ENCODE data around the gene TMEM91.

Gene TMEM91

DNA sequence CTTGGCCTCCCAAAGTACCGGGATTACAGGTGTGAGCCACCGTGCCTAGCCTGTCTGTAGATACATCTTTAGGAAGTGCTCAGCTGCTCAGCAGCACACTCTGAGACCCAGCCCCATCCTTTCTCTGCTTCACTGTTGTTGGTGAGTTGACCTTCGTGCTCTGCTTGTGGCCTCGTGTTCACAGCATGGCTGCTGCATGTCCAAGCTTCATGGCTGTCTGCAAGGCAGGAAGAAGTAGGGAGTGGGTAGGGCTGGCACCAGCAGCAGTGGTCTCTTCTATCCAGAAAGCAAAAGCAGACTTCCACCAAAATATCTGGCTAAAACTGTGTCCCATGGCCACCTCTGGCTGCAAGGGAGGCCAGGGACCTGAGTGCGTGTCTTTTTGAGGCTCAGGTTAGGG lies 36.6 kb downstream of the TMEM91 start:
- no peak for DNase-seq

DNA sequence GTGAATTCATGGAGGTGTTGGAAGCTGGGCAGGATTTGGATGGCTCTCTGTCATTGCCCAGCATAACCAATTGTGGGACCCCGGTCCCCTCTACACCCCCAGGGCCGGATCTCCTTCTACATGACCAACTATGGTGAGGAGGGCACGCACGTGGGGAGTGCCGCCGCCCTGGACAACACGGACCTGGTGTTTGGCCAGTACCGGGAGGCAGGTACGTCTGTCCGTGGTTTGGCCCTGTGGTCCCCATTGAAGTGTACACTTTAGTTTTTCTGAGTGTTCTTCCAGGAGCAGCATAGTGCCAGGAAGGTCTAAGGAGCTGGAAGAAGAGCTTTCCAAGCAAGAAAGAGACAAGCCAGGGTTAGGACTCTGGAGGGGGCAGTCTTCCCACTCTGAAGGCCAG lies 37.6 kb downstream of the TMEM91 start:
- no peak for DNase-seq

DNA sequence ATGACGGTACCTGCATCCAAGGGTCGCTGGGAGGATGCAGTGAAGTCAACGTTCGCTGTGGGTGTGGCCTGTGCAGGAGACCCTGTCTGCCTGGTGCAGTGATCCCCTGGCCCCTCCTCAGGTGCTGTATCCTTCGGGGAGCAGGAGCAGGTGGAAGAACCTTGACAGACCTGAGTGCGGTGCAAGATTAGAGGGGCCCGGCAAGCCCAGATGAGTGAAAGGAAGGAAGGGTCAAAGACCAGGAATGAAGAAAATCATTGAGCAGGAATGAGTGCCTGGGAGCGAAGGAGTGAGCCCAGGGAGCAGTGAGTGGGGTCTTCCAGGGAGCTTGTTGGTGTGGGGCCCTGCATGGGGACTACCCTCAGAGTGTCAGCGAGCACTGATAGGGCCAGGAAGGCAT lies 38.1 kb downstream of the TMEM91 start:
- DNase-seq: no peak

DNA sequence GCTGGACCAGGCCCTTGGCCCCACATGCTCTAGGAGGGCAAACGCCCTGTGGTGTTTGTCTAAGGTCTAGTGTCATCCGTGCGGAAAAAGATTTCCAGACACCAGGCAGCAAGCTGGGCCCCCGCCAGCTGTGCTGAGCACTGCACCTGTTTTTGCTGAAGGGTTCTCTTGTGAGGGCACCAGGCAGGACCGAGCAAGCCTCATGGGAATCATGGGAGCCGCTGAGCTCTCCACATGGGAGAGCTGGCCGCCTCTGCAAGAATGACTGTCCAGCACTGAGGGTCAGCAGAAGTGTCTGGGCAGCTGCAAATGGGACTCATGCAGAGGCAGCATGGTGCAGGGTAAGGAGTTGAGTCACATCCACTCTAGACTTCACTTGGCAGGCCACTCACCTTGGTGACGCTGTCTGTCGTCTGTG lies 38.8 kb downstream of the TMEM91 start:
- no peak for DNase-seq

DNA sequence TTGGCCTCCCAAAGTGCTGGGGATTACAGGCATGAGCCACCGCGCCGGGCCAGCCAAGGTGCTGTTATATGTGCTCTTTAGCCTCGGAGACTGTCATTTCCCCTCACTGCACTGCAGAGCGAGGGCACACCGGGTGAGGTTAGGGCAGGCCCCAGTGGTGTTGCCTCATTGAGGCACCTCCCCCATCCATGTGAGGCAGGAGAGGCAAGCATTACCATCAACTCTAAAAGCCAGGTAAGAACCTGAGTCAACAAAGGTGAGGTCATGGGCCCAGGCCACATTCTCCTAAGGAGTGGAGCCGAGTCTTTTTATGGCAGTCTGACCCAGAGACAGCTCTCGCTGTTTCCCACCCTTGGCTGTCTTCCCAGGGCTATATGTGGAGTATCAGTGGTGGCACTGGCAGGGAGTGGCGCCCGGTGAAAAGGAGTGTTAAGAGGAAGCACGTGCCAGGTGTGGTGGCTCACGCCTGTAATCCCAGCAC lies 39.9 kb downstream of the TMEM91 start:
- no peak for DNase-seq

DNA sequence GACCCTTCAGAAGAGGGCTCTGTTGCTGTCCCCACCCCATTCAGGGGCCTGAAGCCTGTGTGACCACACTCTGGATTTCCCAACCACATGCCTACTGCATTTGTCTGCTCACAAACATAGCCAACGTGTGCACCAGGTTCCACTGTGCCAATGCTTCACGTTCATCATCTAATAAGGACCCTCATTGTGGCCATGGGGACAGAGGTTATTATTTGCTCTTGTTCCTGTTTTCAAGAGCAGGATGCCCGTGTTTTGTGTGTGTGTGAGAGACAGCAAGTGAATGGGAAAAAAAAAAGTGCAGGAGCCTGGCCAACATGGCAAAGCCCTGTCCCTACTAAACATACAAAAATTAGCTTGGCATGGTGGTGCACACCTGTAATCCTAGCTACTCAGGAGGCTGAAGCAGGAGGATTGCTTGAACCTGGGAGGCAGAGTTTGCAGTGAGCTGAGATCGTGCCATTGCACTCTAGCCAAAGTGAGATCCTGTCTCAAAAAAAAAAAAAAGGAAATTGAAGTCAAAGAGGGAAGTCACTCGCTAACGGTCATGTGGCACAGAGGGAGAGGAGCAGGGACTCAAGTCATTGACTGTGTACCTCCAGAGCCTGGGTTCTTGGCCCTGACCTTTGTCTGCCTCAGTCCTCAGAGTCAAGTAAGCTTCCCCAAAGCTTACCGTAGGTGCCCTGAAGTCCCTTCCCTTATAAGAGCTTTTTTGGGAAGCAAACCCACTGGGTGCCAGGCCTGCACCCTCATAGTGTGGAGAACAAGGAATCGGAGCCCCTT lies 44.0 kb downstream of the TMEM91 start:
- DNase-seq: no peak

DNA sequence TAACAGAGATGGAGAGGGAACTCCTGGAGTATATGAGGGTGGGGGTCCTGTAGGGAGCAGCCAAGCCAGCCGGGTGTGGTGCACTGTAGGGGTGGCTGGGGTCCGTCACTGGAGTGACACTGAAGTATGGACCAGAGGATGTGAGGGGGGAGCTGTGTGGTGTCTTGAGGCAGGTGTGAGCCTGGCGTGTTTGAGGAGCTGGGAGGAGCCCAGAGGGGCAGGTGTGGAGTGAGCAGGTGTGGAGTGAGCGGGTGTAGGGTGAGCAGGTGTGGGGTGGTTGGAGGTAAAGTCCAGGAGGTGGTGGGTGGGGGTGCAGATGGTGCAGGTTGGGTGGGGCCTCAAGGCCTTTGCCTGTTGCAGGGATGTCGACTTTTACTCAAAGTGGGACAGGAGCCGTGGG lies 45.0 kb downstream of the TMEM91 start:
- DNase-seq: no peak

DNA sequence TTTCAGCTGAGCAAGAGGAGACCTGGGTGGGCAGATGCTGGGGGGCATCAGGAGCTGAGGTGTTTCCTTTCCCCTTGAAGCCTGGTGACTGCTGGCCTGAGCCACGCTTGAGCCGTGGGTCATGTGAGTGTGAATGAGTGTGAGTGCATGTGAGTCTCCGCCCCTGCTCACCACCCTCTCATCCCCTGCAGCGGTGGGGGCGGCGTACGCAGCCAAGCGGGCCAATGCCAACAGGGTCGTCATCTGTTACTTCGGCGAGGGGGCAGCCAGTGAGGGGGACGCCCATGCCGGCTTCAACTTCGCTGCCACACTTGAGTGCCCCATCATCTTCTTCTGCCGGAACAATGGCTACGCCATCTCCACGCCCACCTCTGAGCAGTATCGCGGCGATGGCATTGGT lies 45.6 kb downstream of the TMEM91 start:
- no peak for DNase-seq

DNA sequence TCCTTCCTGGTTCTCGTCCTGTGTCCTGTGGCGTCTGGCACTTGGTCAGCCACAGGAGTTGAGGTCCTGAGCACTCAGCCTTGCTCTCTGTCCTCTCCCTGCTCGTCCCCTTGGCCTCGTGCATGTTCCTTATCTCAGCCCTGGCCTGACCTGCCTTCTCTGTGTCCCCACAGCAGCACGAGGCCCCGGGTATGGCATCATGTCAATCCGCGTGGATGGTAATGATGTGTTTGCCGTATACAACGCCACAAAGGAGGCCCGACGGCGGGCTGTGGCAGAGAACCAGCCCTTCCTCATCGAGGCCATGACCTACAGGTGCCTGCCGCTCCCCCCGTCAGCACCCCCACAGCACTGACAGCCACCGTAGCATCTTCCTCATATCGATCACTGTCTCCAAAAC lies 46.1 kb downstream of the TMEM91 start:
- no peak for DNase-seq

DNA sequence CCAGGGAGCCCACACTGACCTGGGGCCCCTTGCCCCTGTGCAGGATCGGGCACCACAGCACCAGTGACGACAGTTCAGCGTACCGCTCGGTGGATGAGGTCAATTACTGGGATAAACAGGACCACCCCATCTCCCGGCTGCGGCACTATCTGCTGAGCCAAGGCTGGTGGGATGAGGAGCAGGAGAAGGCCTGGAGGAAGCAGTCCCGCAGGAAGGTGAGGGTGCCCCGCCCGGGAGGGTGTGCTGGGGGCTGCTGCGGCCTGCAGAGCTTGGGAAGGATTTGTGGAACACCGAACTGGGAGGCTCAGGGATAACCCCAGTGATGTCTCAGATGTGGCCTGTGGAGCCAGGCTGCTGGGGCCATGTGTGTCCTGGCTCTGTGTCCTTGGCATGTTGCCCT lies 46.6 kb downstream of the TMEM91 start:
- no peak for DNase-seq

DNA sequence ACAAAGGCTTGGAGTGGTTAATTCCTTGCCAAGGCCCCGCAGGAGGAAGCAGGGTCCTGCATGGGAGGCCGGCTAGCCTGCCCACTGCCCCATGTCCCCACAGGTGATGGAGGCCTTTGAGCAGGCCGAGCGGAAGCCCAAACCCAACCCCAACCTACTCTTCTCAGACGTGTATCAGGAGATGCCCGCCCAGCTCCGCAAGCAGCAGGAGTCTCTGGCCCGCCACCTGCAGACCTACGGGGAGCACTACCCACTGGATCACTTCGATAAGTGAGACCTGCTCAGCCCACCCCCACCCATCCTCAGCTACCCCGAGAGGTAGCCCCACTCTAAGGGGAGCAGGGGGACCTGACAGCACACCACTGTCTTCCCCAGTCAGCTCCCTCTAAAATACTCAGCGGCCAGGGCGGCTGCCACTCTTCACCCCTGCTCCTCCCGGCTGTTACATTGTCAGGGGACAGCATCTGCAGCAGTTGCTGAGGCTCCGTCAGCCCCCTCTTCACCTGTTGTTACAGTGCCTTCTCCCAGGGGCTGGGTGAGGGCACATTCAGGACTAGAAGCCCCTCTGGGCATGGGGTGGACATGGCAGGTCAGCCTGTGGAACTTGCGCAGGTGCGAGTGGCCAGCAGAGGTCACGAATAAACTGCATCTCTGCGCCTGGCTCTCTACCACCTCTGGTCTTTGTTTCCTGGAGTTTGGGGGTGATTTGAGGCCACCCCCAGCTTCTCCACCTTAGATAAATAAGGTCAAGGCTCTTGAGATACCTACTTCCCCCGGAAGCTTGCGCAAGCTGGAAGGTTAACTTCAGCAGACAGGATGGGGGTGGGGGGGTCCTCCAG lies 48.2 kb downstream of the TMEM91 start:
- DNase-seq: no peak

DNA sequence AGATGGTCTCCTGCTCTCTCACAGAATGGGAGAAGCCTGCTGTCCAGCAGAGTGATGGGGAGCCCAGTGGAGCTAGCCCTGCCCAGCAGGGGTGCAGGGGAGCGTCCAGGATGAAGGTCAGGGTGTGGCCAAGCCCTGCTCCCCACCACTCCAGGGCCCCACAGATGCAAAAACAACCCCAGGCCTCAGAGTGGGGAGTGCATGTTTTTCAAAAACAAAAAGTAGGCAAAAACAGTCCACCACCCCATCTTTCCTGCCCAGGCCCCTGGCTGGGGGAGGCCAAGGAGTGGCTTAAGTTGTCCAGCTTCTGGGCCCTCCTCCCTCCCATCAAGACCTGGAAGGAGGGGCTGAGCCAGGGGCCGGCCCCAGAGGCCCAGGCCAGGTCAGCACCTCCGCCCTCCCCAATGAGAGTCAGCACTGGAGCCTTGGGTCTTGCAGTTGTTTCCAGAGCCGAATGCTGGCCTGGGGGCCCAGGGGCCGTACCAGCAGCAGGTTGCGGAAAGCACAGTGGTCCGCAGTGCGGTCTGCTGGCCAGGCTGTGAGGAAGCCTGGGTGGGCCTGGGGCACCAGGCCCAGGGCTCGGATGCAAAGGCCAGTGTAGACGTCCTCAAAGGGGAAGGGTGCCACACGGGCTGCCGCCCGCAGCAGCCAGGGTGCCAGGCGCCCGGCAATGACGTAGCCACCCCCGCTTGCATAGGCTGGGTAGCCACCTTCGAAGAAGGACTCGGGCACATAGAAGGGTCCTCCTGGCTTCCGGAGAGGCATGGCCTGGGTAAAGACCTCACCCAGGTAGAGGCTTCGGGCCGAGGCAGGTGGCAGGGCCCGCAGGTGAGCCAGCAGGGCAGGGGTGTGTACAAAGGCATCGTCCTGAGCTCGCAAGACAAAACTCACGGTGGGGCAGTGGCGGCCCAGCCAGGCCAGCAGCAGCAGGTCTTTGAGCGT lies 49.1 kb downstream of the TMEM91 start:
- DNase-seq: no peak

DNA sequence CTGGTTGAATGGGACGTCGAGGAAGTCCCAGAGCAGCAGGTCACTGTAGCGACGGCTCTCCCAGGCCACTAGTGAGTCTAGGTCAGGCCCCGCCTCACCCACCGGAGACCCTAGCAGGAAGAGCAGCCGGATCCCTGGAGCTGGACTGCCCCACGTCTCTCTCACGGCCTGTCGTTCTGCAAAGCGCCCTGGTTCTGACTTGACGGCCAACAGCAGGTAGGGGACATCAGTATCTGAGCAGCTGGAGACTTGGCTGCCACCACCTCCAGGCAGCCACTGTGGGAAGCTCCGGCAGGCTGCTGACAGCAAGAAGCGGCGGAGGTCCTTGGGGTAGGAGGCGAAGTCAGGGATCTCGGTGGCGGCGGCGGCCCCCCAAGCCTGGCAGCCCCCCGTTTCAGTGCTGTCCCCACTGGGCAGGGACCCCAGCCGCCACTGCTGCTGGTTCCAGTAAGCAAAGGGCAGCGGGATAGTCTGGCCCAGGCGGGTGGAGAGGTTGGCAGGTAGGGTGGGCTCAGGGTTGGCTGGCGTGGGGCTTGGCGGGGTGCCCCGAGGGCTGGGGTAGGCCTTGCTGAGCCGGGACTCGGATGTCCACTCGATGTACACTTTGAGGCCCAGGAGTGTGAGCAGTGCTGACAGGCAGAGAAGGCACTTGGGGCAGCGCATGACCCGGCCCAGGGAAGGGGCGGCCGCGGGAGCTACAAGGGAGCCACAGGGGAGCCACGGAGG lies 49.9 kb downstream of the TMEM91 start:
- DNase-seq: no peak

DNA sequence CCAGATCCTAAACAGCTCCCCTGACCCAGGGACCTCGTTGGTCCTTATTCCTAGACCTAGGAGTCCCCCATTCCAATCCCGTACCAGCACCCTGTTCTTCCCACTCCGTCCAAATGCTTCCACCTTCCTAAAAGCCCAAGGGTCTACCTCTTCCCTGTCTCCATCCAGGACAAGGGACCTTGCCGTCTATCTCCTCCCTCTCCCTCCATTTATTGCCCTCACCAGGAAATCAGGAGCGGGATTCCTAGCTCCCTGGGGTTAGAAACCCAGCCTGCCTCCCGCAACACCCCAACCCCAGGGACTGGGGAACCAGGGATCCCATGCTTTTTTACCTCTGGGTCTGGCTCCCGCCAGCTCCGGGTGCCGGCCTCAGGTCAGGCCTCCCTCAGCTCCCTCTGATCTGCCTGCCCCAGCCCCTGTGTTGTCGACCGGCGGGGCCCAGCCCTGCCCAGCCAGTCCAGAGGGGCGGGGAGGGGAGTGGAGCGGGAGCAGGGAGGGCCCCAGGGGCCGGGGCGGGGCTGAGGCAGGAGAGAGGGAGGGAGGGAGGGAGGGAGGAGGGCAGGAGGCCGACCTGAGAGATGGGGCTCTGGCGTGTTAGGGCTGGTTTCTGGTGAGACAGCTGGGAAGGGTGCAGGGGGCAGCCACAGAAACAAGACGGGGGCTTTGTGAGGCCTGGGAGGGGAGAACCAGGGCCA lies 50.8 kb downstream of the TMEM91 start, which contains the start of gene B3GNT8:
TSS of gene B3GNT8 (minus strand) at position 423 of the 695 bp plus-strand sequence. CDS start 596 bp downstream, outside the sequence.
- DNase-seq: no peak

DNA sequence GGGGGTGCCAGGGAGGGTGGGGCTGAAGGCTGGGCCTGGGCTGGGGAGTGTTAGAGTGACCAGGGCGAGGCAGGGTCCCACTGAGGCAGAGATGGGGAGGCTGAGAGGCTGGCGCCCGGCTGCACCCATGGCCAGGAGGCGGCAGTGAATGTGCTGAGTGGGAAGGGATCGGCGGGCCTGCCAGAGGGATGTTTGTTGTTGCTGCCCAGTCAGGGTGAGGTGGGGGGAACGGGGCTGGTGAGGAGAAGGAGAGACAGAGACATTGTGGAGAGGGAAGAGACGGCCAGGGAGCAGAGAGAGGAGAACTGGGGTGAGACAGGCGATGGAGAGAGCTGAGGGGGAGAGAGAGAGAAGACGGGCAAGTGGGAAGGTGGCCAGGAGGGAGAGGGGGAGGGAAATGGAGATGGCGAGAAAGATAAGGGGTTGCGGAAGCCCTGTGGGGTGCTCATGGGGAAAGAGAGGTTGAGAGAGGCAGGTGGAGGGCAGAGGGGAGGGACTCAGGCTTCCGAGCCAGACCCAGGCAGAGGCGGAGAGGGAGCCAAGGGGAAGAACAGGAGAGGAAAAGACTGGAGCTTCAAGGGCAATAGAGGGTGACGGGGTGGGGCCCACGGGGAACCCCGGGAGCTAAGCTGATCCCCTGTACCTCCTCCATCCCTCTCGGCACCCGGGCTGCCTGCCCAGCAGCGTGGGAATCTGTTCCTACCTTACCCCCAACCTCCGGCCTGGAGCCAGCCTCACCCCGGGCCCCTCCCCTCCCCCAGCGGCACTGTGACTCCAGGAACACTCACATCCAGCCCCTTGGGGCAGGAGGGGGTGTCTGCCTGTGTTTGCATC lies 51.5 kb downstream of the TMEM91 start:
- DNase-seq: no peak

DNA sequence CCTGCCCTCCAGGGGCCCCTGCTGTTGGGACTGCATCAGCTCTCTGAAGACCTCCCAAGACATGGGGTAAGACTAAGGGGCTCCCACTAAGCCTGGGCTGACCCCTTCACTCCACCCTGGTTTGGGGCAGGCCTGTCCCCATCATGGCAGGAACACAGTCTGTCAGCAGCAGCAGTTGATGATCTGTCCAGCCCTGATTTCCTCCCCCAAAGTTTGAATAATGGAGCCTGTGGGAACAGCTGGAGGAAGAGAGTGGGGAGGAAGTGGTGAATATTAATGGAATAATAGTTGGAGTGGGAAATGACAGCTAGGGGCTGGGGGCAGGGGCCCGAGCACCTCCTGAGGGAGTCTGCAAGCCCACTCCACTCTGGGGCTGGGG lies 52.1 kb downstream of the TMEM91 start:
- DNase-seq: no peak

DNA sequence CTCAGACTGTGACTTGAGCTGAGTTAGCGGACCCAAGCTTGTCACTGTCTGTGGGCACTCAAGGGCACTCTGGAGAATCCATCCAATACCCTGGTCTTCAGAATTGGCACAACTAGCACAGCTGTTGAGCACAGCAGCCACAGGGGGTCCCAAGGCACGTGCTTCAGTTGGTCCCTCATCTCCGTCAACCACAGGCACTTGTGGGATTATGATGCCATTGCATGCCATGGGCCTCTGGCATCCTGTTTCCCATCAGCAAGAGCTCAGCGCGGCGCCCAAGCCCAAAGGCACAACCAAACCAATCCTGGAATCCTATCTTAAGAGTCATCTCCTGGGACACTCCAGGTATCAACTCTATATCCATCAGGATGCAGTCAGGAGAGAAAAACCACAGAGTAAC lies 54.6 kb downstream of the TMEM91 start:
- DNase-seq: no peak

DNA sequence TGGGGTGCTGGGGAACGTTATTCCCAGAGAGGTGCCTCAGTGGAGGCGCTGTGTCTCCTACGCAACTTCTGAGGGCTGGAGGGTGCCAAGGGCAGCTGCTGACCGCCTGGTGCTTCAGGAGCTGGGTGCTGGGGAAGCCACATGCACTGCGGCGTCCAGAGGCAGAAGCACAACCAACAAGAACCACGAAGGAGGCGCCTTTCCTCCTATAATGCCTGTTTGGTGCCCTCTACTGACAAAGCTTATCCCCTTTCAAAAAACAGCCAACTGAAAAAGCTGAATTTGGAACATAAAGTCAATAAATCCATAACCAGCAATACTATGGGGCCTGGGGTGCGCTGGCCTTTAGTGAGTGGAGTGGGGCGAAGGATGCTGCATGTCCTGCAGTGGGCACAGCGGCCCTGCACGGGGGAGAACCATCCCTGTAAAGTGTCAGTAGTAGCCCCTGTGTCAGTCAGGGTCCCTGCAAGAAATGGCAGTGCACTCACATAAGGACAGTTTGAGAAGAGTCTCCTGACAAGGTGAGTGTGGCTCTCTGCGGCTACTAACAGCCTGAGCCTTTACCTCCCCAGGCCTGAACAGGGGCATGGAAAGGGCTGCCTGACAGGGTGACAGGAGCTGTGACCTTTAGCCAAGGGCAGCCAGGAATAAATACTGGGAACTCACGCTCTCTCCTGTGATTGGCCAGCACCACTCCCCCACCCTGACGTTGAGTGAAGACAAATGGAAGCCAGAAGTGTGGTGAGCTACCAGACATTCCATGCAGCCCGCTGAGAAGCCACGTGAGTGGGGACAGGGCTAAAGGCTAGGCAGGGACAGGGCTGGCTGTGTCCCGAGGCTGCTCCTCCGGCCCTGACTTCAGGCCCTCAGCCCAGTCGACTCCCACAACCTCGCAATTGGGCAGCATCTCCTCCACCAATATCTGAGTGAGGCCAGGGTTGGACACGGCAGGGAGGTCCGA lies 55.4 kb downstream of the TMEM91 start:
- DNase-seq: no peak

DNA sequence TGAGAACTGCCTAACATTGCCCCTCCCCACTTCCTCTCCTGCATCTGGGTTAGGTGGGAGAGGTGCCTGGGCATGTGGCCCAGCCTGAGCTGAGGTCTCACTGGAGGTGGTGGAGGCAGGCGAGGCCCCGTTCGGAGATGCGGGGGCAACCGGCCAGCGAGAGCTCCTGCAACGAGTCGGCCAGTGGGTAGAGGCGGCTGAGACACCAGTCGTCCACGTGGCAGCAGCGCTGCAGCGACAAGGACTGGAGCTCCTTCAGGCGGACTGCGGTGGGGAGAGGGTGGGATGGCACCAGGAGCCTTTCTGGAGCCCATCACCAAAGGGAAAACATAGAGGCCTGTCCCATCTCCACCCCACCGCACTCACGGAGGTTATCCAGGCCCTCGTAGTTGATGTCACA lies 56.8 kb downstream of the TMEM91 start:
- no peak for DNase-seq
